Measurements from ENCODE around the gene PPRC1. TPM values are rescaled to one million over a fixed set of nuclear protein-coding genes. Genes with fewer than 3 reads are reported as not detected.

The PPRC1 gene
- total and polyA plus RNA-seq, 2 experiments from 2014 or later: 43.2 to 67.5 TPM

- TF ChIP-seq CREB1 (CRISPR knock-in tag; IDR thresholded peaks at IDR 0.05; ENCODE audit: low read depth) (no peak), ZNF331 (CRISPR knock-in tag; IDR thresholded peaks at IDR 0.05; ENCODE audit: low read depth) (no peak), POLR2AphosphoS5 (IDR thresholded peaks at IDR 0.05; ENCODE audit: low read depth) (no peak), STAT1 (IDR thresholded peaks at IDR 0.05; ENCODE audit: unreplicated experiment) (no peak), REST (IDR thresholded peaks at IDR 0.05; ENCODE audit: unreplicated experiment) (no peak), ZNF114 (CRISPR knock-in tag; IDR thresholded peaks at IDR 0.05) (no peak), EZH2phosphoT487 (IDR thresholded peaks at IDR 0.05; ENCODE audit: unreplicated experiment) (no peak), JUNB (IDR thresholded peaks at IDR 0.05; ENCODE audit: unreplicated experiment) (no peak), NANOG (IDR thresholded peaks at IDR 0.05; ENCODE audit: borderline replicate concordance) (no peak)
Observed at GRCh38 chr10:102139281-102140110, 6.7 kb downstream of the PPRC1 start (continued).

DNA sequence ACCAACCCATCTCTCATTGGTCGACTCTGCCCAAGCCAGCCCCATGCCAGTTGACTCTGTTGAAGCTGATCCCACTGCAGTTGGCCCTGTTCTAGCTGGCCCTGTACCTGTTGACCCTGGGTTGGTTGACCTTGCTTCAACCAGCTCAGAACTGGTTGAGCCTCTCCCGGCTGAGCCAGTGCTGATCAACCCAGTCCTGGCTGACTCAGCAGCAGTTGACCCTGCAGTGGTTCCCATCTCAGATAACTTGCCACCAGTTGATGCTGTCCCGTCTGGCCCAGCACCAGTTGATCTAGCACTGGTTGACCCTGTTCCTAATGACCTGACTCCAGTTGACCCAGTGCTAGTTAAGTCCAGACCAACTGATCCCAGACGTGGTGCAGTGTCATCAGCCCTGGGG lies 7.4 kb downstream of the PPRC1 start:
- Histone ChIP-seq H3K27me3 (ENCODE audit: insufficient read depth) (no peaks in the 10 kb centered on the region), H4K20me1 (replicated peaks; ENCODE audit: insufficient read depth) (peaks cover 78% of the 10 kb centered on the region), H3K9me2 (ENCODE audit: insufficient read depth) (no peaks in the 10 kb centered on the region), H3K79me2 (replicated peaks; ENCODE audit: insufficient read depth) (peaks cover 91% of the 10 kb centered on the region), H3F3A (replicated peaks; ENCODE audit: low read depth) (peaks cover 10% of the 10 kb centered on the region; the same call in 1 of the 2 replicates), H3K4me2 (no peak overlapping the region), H3K4me3 (no peak overlapping the region), H3K27ac (ENCODE audit: low read depth) (no peak overlapping the region), H3K4me1 (ENCODE audit: insufficient read depth) (peaks cover 13% of the 10 kb centered on the region; the same call in 1 of the 2 replicates), H3K36me3 (ENCODE audit: insufficient read depth) (peaks cover 49% of the 10 kb centered on the region), H2AFZ (no peak overlapping the region)
- Mint-ChIP-seq H3K4me1 (peaks cover 12% of the 10 kb centered on the region), H3K9me3 (no peaks in the 10 kb centered on the region), H3K27me3 (ENCODE audit: insufficient read depth, low read depth, poor library complexity) (peaks cover 18% of the 10 kb centered on the region), H3K27ac (no peak overlapping the region), H3K36me3 (ENCODE audit: low read depth) (peaks cover 84% of the 10 kb centered on the region), H3K4me3 (no peak overlapping the region; the same call in 2 of the 3 replicates)
- ATAC-seq (no peak), DNase-seq (ENCODE audit: low spot score) (no peak)
- TF ChIP-seq REST (IDR thresholded peaks at IDR 0.05; ENCODE audit: unreplicated experiment): no peak
- TF ChIP-seq CTCF (conservative IDR thresholded peaks at IDR 0.05; ENCODE audit: low read depth in 2 of 2): no peak
- no peak for TF ChIP-seq EZH2phosphoT487 (IDR thresholded peaks at IDR 0.05; ENCODE audit: unreplicated experiment)
- TF ChIP-seq CREB1 (CRISPR knock-in tag; IDR thresholded peaks at IDR 0.05; ENCODE audit: low read depth): no peak
- no peak for TF ChIP-seq POLR2AphosphoS5 (IDR thresholded peaks at IDR 0.05; ENCODE audit: low read depth)
